Type B pancreatic cell (in vitro differentiated cells): ENCODE data around the gene BPIFB2. TPM values are rescaled to one million over a fixed set of nuclear protein-coding genes. Genes with fewer than 3 reads are reported as not detected.

ENCODE experiments used
- DNase-seq: peaks from one replicate; pipeline ENCODE4 v3.0.0; 2021; ENCODE audit warnings: mixed read lengths; ENCODE audit not compliant: unreplicated experiment; ENCODE audit errors: extremely low spot score
- H3K27ac Mint-ChIP-seq: 2 replicates; pipeline ENCODE4 v1.8.0; 2021; ENCODE audit warnings: mild to moderate bottlenecking, mixed read lengths
- H3K27me3 Mint-ChIP-seq: 2 replicates; pipeline ENCODE4 v1.8.0; 2021; ENCODE audit warnings: mixed read lengths
- H3K36me3 Mint-ChIP-seq: 2 replicates; pipeline ENCODE4 v1.8.0; 2021; ENCODE audit warnings: mixed read lengths
- H3K4me1 Mint-ChIP-seq: one replicate; pipeline ENCODE4 v1.8.0; 2021; ENCODE audit warnings: mixed read lengths; ENCODE audit not compliant: unreplicated experiment
- H3K4me3 Mint-ChIP-seq: 2 replicates; pipeline ENCODE4 v1.8.0; 2021; ENCODE audit warnings: mild to moderate bottlenecking, mixed read lengths
- H3K9me3 Mint-ChIP-seq: 2 replicates; pipeline ENCODE4 v1.8.0; 2021; ENCODE audit warnings: mixed read lengths
- CTCF ChIP-seq: fragments of 200-600 bp; sonication (generic); conservative IDR thresholded peaks from 2 replicates; pipeline ENCODE4 v1.5.0; 2021; ENCODE audit warnings: antibody characterized with exemption, mild to moderate bottlenecking
- total RNA-seq: library from RNA; stranded (reverse); gene quantifications from 2 replicates; pipeline ENCODE4 v1.2.1, GENCODE V29; 2021; ENCODE audit warnings: low replicate concordance

Gene BPIFB2
- total RNA-seq, 1 donor from 2014 or later: 0.22 TPM

- no peak for TF ChIP-seq CTCF
- DNase-seq: no peak
- H3K4me3 Mint-ChIP-seq: no peak overlapping the region
- H3K27ac Mint-ChIP-seq: no peak overlapping the region
- no peaks in the 10 kb centered on the region for H3K4me1 Mint-ChIP-seq
- H3K27me3 Mint-ChIP-seq: peaks cover 22% of the 10 kb centered on the region
- no peaks in the 10 kb centered on the region for H3K9me3 Mint-ChIP-seq
- H3K36me3 Mint-ChIP-seq: no peaks in the 10 kb centered on the region
Observed at GRCh38 chr20:33021879-33022278, 14.4 kb downstream of the BPIFB2 start.

GRCh38 chr20:33022289-33022688 lies 14.8 kb downstream of the BPIFB2 start:
- no peak overlapping the region for H3K27ac Mint-ChIP-seq
- H3K9me3 Mint-ChIP-seq: no peaks in the 10 kb centered on the region
- no peaks in the 10 kb centered on the region for H3K4me1 Mint-ChIP-seq
- peaks cover 24% of the 10 kb centered on the region for H3K27me3 Mint-ChIP-seq
- DNase-seq: no peak
- no peaks in the 10 kb centered on the region for H3K36me3 Mint-ChIP-seq
- TF ChIP-seq CTCF: no peak
- H3K4me3 Mint-ChIP-seq: no peak overlapping the region

- Mint-ChIP-seq H3K4me3 (no peak overlapping the region), H3K9me3 (no peaks in the 10 kb centered on the region), H3K27ac (no peak overlapping the region), H3K36me3 (no peaks in the 10 kb centered on the region), H3K4me1 (no peaks in the 10 kb centered on the region), H3K27me3 (peaks cover 19% of the 10 kb centered on the region)
- TF ChIP-seq CTCF: no peak
- DNase-seq: no peak
Observed at GRCh38 chr20:33022694-33023438, 15.4 kb downstream of the BPIFB2 start.

- Mint-ChIP-seq H3K27ac (no peak overlapping the region), H3K4me1 (no peaks in the 10 kb centered on the region), H3K27me3 (peaks cover 14% of the 10 kb centered on the region), H3K4me3 (no peak overlapping the region), H3K9me3 (no peaks in the 10 kb centered on the region), H3K36me3 (no peaks in the 10 kb centered on the region)
- DNase-seq: no peak
- TF ChIP-seq CTCF: no peak
Observed at GRCh38 chr20:33023439-33024242, 16.1 kb downstream of the BPIFB2 start.

GRCh38 chr20:33024243-33024560 lies 16.7 kb downstream of the BPIFB2 start:
- TF ChIP-seq CTCF: no peak
- no peak for DNase-seq
- no peaks in the 10 kb centered on the region for H3K36me3 Mint-ChIP-seq
- no peaks in the 10 kb centered on the region for H3K9me3 Mint-ChIP-seq
- peaks cover 9% of the 10 kb centered on the region for H3K27me3 Mint-ChIP-seq
- H3K4me1 Mint-ChIP-seq: no peaks in the 10 kb centered on the region
- no peak overlapping the region for H3K27ac Mint-ChIP-seq
- no peak overlapping the region for H3K4me3 Mint-ChIP-seq
